ENCODE results near the gene TAS1R2. TPM values are rescaled to one million over a fixed set of nuclear protein-coding genes. Genes with fewer than 3 reads are reported as not detected.

TAS1R2 gene
- total RNA-seq, 1 experiment from 2014 or later = not detected

- no peaks in the 10 kb centered on the region for H3K36me3 Mint-ChIP-seq (ENCODE audit: insufficient read depth in 1 of 3, low read depth in 3 of 3)
- H3K4me1 Mint-ChIP-seq = peaks cover 21 to 36% of the 10 kb centered on the region in 2 experiments
- H3K79me2 ChIP-seq (ENCODE audit: insufficient read depth, low read length) = no peaks in the 10 kb centered on the region
- no peak overlapping the region for H2BK12ac ChIP-seq (ENCODE audit: insufficient read length, low read depth, low read length)
- H4K91ac ChIP-seq (ENCODE audit: insufficient read length, low read depth, low read length) = no peak overlapping the region
- H3T11ph ChIP-seq (ENCODE audit: low read length) = no peak overlapping the region
- DNase-seq = no peak
- H3K23ac ChIP-seq (ENCODE audit: insufficient read length, low read depth, low read length) = no peak overlapping the region
- no peaks in the 10 kb centered on the region for H3K23me2 ChIP-seq (ENCODE audit: insufficient read length, low read depth, low read length, poor library complexity, severe bottlenecking)
- H3K56ac ChIP-seq (ENCODE audit: insufficient read length, low read depth, low read length) = no peak overlapping the region
- H3K18ac ChIP-seq (ENCODE audit: insufficient read length, low read depth, low read length) = no peak overlapping the region
- WGBS (ENCODE audit: extremely low coverage, insufficient read length, low lambda C conversion rate) = no CpG with 5 or more reads among the region's 13 CpGs
- peaks cover 12% of the 10 kb centered on the region for H3K27me3 Mint-ChIP-seq (ENCODE audit: low read depth)
- no peaks in the 10 kb centered on the region for H4K20me1 ChIP-seq (ENCODE audit: control insufficient read depth, insufficient read depth, insufficient read length)
- peak overlapping the region in 1 of 3 experiments; percentile 19; a peak in 1 of 7 replicates for H3K27ac Mint-ChIP-seq
- no peak overlapping the region for H2AFZ ChIP-seq (ENCODE audit: low read length)
- H3K4me1 ChIP-seq (ENCODE audit: insufficient read depth, low read length) = no peaks in the 10 kb centered on the region; the same call in 1 of the 2 replicates
- H3K79me1 ChIP-seq (ENCODE audit: insufficient read depth, low read depth, low read length, poor library complexity, severe bottlenecking) = no peaks in the 10 kb centered on the region
- no peak overlapping the region for H3K4me2 ChIP-seq (ENCODE audit: insufficient read depth, insufficient read length, low read length)
- no peak overlapping the region for H3K4ac ChIP-seq (ENCODE audit: low read depth, low read length)
- H3K27me3 ChIP-seq (ENCODE audit: insufficient read depth, low read length) = no peaks in the 10 kb centered on the region
- no peak overlapping the region for H2BK15ac ChIP-seq (ENCODE audit: low read depth, low read length)
- no peak overlapping the region for H2BK120ac ChIP-seq (ENCODE audit: low read depth, low read length, poor library complexity, severe bottlenecking)
- no peak for TF ChIP-seq CTCF (conservative IDR thresholded peaks at IDR 0.05)
- H4K5ac ChIP-seq (ENCODE audit: insufficient read length, low read depth, low read length) = no peak overlapping the region
- H3K27ac ChIP-seq (ENCODE audit: insufficient read length, low read depth, low read length) = no peak overlapping the region
- H3K4me3 Mint-ChIP-seq = no peak overlapping the region
- H3K9me3 ChIP-seq (ENCODE audit: control insufficient read depth, low read depth, low read length) = no peaks in the 10 kb centered on the region
- no peaks in the 10 kb centered on the region for H3K9me3 Mint-ChIP-seq
- no peak overlapping the region for H4K8ac ChIP-seq (replicated peaks; ENCODE audit: insufficient read length, low read depth, low read length)
- no peak overlapping the region for H2BK5ac ChIP-seq (ENCODE audit: insufficient read length, low read length)
- H2AK5ac ChIP-seq (ENCODE audit: insufficient read length, low read length) = no peak overlapping the region
- H3K14ac ChIP-seq (ENCODE audit: insufficient read depth, low read length) = no peak overlapping the region
- H3K9ac ChIP-seq (ENCODE audit: extremely low read depth, insufficient read length, low read length) = no peak overlapping the region
- H2BK20ac ChIP-seq (ENCODE audit: low read depth, low read length, poor library complexity, severe bottlenecking) = no peak overlapping the region
These were observed 60.9 kb downstream of the TAS1R2 start for GRCh38 chr1:18798533-18798932.

Data from H9 (cell line).